GM19023 (cell line): ENCODE data around the gene XPR1.

Source experiments
- ATAC-seq: cut with Tn5 transposase; IDR thresholded peaks from one replicate; pipeline ENCODE4 v1.9.1; 2021; ENCODE audit warnings: mild to moderate bottlenecking, moderate library complexity; ENCODE audit not compliant: unreplicated experiment

The XPR1 gene

GRCh38 chr1:180631766-180632325, at the start of gene XPR1:
Gene XPR1 (plus strand): TSS chr1:180632022. CDS start chr1:180632202, 180 bp downstream.
- peak; percentile 97 for ATAC-seq

- ATAC-seq = no peak
Observed at GRCh38 chr1:180584869-180585268, 47.0 kb upstream of the XPR1 start.

- ATAC-seq = no peak
Observed at GRCh38 chr1:180585994-180586359, 45.8 kb upstream of the XPR1 start.

- ATAC-seq = no peak
Observed at GRCh38 chr1:180586671-180587155, 45.1 kb upstream of the XPR1 start.

GRCh38 chr1:180588121-180588520, 43.7 kb upstream of the XPR1 start:
- no peak for ATAC-seq

- ATAC-seq = no peak
Observed at GRCh38 chr1:180590889-180591288, 40.9 kb upstream of the XPR1 start.

- ATAC-seq = no peak
Observed at GRCh38 chr1:180593382-180593781, 38.4 kb upstream of the XPR1 start.

GRCh38 chr1:180594723-180595122, 37.1 kb upstream of the XPR1 start:
- ATAC-seq = no peak

- ATAC-seq = no peak
Observed at GRCh38 chr1:180595966-180596365, 35.9 kb upstream of the XPR1 start.

- no peak for ATAC-seq
Observed at GRCh38 chr1:180597520-180597919, 34.3 kb upstream of the XPR1 start.

- no peak for ATAC-seq
Observed at GRCh38 chr1:180598333-180598974, 33.4 kb upstream of the XPR1 start.

- ATAC-seq = no peak
Observed at GRCh38 chr1:180600343-180600742, 31.5 kb upstream of the XPR1 start.

GRCh38 chr1:180601512-180601911, 30.3 kb upstream of the XPR1 start:
- ATAC-seq = no peak

- no peak for ATAC-seq
Observed at GRCh38 chr1:180603223-180603849, 28.5 kb upstream of the XPR1 start.

GRCh38 chr1:180603850-180604226, 28.0 kb upstream of the XPR1 start:
- no peak for ATAC-seq

GRCh38 chr1:180606155-180606554, 25.7 kb upstream of the XPR1 start:
- no peak for ATAC-seq

GRCh38 chr1:180609643-180610555, 21.9 kb upstream of the XPR1 start:
- ATAC-seq = no peak

- no peak for ATAC-seq
Observed at GRCh38 chr1:180610556-180611015, 21.2 kb upstream of the XPR1 start.

- no peak for ATAC-seq
Observed at GRCh38 chr1:180611016-180611930, 20.5 kb upstream of the XPR1 start.

GRCh38 chr1:180612632-180613031, 19.2 kb upstream of the XPR1 start:
- no peak for ATAC-seq
